ENCODE data around the gene CUX1. TPM values are rescaled to one million over a fixed set of nuclear protein-coding genes. Genes with fewer than 3 reads are reported as not detected.

CUX1 gene
- total RNA-seq, 4 donors from 2014 or later = 40.0 to 55.9 (median 47.3) TPM

GRCh38 chr7:101953248-101953819 lies 135.9 kb downstream of the CUX1 start:
- TF ChIP-seq CTCF (IDR thresholded peaks at IDR 0.05) = peak in 1 of 6 experiments; percentile 17
- no peak for TF ChIP-seq POLR2A (IDR thresholded peaks at IDR 0.05)
- no peaks in the 10 kb centered on the region for H3K27me3 ChIP-seq
- H3K27ac ChIP-seq = peak overlapping the region; percentile 61 to 85 (median 70)
- peak overlapping the region in 1 of 4 donors; percentile 21 for H3K4me3 ChIP-seq
- H3K36me3 ChIP-seq = no peaks in the 10 kb centered on the region
- H3K9me3 ChIP-seq = no peaks in the 10 kb centered on the region
- peaks cover 6 to 40% (median 33%) of the 10 kb centered on the region in 3 donors for H3K4me1 ChIP-seq
- intact Hi-C loops (cut with DNase I) = no loop called here
- 31 to 34% methylated on average over 14 of the region's 14 CpGs for WGBS, 2 donors
- DNase-seq = no peak

GRCh38 chr7:101954499-101954898 lies 137.1 kb downstream of the CUX1 start:
- 69 to 86% methylated on average over 5 of the region's 5 CpGs for WGBS, 2 donors
- Histone ChIP-seq H3K36me3 (no peaks in the 10 kb centered on the region), H3K27ac (peak overlapping the region in 3 of 4 donors; percentile 66 to 85 (median 75)), H3K4me1 (peaks cover 6 to 45% (median 33%) of the 10 kb centered on the region in 3 donors), H3K27me3 (no peaks in the 10 kb centered on the region), H3K9me3 (no peaks in the 10 kb centered on the region), H3K4me3 (no peak overlapping the region)
- no peak for DNase-seq
- TF ChIP-seq CTCF (IDR thresholded peaks at IDR 0.05) (no peak), POLR2A (IDR thresholded peaks at IDR 0.05) (no peak)
- intact Hi-C loops (cut with DNase I) = no loop called here

- H3K27ac ChIP-seq = no peak overlapping the region
- peaks cover 6 to 39% (median 26%) of the 10 kb centered on the region in 3 donors for H3K4me1 ChIP-seq
- intact Hi-C loops (cut with DNase I) = no loop called here
- no peaks in the 10 kb centered on the region for H3K9me3 ChIP-seq
- no peak for DNase-seq
- 79 to 84% methylated on average over 12 of the region's 12 CpGs for WGBS, 2 donors
- H3K36me3 ChIP-seq = no peaks in the 10 kb centered on the region
- TF ChIP-seq CTCF (IDR thresholded peaks at IDR 0.05) (no peak), POLR2A (IDR thresholded peaks at IDR 0.05) (no peak)
- no peak overlapping the region for H3K4me3 ChIP-seq
- no peaks in the 10 kb centered on the region for H3K27me3 ChIP-seq
Observed at GRCh38 chr7:101956130-101956529, 138.7 kb downstream of the CUX1 start.

GRCh38 chr7:101957744-101958525 lies 140.5 kb downstream of the CUX1 start:
- no peaks in the 10 kb centered on the region for H3K27me3 ChIP-seq
- H3K9me3 ChIP-seq = no peaks in the 10 kb centered on the region
- peaks cover 4 to 37% (median 19%) of the 10 kb centered on the region in 3 donors for H3K4me1 ChIP-seq
- WGBS, 2 donors = 74 to 82% methylated on average over 11 to 12 of the region's 12 CpGs
- H3K27ac ChIP-seq = no peak overlapping the region
- H3K4me3 ChIP-seq = no peak overlapping the region
- no peak for DNase-seq
- no peaks in the 10 kb centered on the region for H3K36me3 ChIP-seq
- TF ChIP-seq CTCF (IDR thresholded peaks at IDR 0.05) = no peak
- no peak for TF ChIP-seq POLR2A (IDR thresholded peaks at IDR 0.05)
- intact Hi-C loops (cut with DNase I) = no loop called here

GRCh38 chr7:101959342-101959741 lies 141.9 kb downstream of the CUX1 start:
- intact Hi-C loops (cut with DNase I) = no loop called here
- DNase-seq = no peak
- 72% methylated on average over 8 to 9 of the region's 9 CpGs for WGBS, 2 donors
- TF ChIP-seq CTCF (IDR thresholded peaks at IDR 0.05) (no peak), POLR2A (IDR thresholded peaks at IDR 0.05) (no peak)
- H3K9me3 ChIP-seq = no peaks in the 10 kb centered on the region
- peaks cover 0 to 30% (median 5%) of the 10 kb centered on the region in 3 donors for H3K4me1 ChIP-seq
- H3K27ac ChIP-seq = no peak overlapping the region
- H3K36me3 ChIP-seq = no peaks in the 10 kb centered on the region
- H3K4me3 ChIP-seq = no peak overlapping the region
- H3K27me3 ChIP-seq = no peaks in the 10 kb centered on the region

All from esophagus squamous epithelium (tissue), 5 donors.